ENCODE data around the gene CYP2A6.
"Not testable (repeated sequence)": the region's sequence is repeated elsewhere in the genome, so short reads cannot be mapped to it uniquely, and the experiment has no call there.

The CYP2A6 gene

DNA sequence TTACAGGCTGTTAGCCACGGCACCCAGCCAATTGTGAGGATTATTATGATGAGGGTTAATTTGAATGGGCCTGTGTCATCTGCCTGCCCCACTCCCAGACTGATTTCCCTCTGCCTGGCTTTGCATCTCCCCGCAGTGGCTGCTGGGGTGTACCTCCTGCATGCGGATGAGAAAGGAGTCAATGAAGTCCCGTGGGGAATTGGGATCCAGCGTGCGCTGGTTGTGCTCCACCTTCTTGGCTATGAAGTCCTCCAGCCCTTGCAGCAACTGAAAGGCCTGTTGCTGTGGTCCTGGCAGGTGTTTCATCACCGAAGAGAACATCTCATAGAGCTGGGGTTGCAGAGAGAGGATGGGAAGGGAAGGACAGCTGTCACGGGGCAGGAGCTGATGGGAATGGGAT is 3.5 kb downstream of the CYP2A6 start:
- in situ Hi-C loops (cut with MboI; ENCODE audit: low sequenced_read_pairs), result not testable (repeated sequence)

DNA sequence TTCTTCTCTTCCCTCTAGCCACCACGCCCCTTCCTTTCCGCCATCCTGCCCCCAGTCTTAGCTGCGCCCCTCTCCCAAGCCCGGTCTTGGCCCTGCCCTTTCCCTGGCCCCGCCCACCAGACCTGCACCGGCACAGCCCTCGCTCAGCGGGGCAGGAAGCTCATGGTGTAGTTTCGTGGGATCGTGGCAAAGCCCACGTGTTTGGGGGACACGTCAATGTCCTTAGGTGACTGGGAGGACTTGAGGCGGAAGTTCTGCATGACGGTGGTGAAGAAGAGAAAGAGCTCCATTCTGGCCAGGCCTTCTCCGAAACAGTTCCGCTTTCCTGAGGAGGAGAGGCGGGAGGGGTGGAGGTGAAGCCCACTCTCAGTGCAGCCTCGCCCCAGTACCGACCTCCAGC is 6.6 kb downstream of the CYP2A6 start:
- in situ Hi-C loops (cut with MboI; ENCODE audit: low sequenced_read_pairs), result not testable (repeated sequence)

DNA sequence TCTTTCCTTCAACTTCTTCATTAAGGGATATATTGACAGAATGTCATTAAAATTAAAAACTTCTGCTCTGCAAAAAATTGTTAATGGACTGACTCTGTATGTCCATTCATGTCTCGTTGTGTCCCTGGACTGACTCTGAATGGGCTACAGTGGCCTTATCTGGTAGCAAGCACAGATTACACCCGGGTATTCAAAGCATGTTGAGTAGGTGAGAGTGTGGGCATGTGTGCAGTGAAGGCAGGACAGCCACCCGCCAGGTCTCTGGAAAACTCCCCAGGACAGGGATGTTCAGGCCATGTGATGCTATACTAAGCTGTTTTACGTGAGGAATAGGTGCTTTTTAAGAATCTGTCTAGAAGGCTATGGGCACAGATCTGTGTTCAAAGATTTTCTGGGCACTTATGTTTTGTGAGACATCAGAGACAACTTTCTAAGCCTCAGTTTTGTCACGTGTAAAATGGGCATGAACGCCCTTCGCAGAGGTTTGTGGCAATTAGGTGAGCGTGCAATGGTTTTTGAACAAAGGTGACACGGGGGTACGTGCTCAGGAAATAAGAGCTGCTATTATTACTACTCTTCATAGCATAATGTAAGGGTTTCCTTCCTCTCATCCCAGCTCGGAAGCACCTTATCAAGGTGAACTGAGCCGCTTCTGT is 7.1 kb downstream of the CYP2A6 start:
- in situ Hi-C loops (cut with MboI; ENCODE audit: low sequenced_read_pairs), result not testable (repeated sequence)

DNA sequence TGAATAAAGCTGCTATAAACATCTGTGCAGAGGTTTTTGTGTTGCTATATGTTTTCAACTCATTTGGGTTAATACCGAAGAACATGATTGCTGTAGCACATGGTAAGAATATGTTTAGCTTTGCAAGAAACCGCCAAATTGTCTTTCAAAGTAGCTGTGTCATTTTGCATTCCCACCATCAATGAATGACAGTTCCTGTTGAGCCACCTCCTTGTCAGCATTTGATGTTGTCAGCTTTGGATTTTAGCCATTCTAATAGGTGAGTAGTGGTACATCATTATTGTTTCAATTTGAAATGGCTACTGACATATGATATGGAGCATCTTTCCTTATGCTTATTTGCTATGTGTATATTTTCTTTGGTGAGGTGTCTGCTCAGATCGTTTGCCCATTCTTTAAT is 8.2 kb downstream of the CYP2A6 start:
- in situ Hi-C loops (cut with MboI; ENCODE audit: low sequenced_read_pairs), result not testable (repeated sequence)

DNA sequence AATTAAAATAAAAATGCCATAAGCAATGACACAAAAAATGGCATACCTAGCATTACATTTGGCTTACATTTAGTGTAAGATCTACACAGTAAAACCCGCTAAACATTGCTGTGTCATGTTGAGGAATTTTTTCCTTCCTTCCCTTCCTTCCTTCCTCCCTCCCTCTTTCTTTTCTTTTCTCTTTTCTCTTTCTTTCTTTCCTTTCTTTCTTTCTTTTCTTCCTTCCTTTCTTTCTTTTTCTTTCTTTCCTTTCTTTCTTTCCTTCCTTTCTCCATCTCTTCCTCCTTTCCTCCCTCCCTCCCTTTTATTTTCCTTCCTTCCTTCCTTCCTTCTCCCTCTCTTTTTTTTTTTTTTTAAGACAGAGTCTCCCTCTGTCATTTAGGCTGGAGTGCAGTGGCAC is 11.8 kb downstream of the CYP2A6 start:
- in situ Hi-C loops (cut with MboI; ENCODE audit: low sequenced_read_pairs), result not testable (repeated sequence)

DNA sequence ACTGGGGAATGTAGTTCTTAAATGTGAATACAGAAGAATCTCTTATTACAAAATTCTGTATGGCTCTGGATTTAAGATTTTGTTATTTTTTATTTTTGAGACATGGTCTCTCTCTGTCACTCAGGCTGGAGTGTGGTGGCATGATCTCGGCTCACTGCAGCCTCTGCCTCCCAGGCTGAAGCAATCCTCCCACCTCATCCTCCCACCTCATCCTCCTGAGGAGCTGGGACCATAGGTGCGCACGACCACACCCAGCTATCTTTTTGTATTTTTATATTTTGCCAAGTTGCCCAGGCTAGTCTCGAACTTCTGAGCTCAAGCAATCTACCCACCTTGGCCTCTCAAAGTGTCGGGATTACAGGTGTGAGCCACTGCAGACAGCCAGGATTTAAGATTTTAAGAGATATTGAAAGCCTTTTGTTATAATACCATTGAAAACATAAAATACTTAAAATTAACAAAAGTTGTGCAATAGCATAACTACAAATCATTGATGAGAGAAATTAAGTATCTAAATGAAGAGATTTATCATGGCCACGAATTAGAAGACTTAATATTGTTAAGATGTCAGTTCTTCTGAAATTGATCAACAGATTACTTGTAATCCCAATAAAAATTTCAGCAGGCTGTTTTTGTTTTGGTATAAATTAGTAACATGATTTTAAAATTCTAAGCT is 13.4 kb downstream of the CYP2A6 start:
- in situ Hi-C loops (cut with MboI; ENCODE audit: low sequenced_read_pairs), result no loop called here

DNA sequence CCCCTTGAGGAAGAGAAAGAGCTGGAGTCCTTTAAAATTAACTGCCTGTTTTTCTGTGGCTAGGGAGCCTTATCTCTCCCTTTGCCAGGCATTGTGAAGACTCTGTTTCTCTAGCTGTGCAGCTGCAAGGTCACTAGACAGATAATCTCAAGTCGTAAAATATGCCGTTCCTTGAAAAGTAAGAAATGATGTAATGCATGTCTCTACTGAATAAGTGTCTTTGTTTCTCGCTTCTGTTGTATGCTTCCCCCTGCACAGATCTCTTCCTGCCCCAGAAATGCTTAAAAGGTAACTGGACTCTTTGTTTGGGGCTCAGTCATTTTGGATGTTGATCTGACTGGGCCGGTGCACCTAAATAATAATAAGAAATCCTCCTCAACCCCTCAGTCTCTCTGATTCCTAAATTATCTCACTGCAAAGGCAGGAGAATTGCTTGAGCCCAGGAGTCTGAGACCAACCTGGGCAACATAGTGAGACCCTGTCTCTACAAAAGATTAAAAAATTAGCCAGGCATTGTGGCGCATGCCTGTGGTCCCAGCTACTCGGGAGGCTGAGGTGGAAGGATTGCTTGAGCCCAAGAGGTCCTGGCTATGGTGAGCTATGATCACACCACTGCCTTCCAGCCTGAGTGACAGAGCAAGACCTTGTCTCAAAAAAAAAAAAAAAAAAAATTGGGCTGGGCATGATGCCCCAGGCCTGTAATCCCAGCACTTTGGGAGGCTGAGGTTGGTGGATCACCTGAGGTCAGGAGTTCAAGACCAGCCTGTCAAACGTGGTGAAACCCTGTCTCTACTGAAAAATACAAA is 16.3 kb downstream of the CYP2A6 start:
- in situ Hi-C loops (cut with MboI; ENCODE audit: low sequenced_read_pairs), result not testable (repeated sequence)

DNA sequence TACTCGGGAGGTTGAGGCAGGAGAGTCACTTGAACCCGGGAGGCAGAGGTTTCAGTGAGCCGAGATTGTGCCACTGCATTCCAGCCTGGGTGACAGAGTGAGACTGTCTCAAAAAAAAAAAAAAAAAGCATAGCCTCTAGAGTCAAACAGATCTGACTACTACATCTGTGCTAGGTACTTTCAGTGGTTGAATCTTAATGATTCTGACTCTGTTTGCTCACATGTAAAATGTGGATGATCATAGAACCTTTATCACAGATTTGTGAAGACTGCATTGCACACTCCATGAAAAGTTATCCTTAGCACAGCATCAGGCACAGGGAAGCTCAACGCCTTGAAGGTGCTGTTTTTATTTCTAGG is 17.8 kb downstream of the CYP2A6 start:
- in situ Hi-C loops (cut with MboI; ENCODE audit: low sequenced_read_pairs), result not testable (repeated sequence)

DNA sequence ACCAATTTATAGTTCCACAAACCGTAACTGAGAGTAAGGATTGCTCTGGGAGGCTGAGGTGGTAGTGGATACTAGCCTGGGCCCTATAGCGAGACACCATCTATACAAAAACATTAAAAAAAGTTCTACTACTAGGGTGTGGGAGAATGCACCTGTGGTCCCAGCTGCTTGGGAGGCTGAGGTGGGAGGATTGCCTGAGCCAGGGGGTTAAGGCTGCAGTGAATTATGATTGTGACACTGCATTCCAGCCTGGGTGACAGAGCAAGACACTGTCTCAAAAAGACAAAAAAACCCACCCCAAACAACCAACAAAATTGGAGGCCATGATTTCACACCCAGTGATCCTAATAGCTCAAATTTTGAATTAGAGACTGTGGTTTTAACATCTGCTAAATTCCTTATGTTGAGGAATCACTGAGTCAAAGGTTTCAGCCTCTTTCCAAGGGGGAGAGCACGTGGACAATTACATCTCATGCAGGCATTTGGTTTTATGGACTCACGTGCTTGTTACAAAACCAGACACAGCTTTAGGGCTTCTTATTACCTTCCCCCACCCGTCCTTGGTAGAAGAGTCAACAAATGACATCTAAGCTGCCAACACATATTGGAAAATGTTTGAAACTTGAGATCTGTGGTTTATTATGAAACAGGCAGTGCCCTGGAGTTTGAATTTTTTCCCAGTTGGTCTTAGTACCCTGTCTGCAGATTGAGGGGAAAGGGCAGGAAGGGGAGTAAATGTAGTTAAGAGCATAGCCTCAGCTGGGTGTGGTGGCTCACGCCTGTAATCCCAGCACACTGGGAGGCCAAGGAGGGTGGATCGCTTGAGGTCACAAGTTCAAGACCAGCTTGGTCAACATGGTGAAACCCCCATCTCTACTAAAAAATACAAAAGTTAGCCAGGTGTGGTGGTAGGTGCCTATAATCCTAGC is 18.5 kb downstream of the CYP2A6 start:
- in situ Hi-C loops (cut with MboI; ENCODE audit: low sequenced_read_pairs), result no loop called here

DNA sequence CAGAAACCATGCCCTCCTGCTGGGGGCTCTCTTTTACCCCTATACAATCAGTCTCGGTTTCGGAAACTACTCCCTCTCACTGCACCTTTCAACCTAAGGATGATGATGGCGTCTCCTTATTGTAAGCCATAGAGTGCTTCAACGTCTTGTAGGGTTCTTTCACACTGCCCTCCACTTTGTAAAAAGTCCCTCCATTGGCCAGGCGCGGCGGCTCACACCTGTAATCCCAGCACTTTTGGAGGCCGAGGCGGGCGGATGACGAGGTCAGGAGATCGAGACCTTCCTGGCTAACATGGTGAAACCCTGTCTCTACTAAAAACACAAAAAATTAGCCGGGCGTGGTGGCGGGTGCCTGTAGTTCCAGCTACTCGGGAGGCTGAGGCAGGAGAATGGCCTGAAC is 19.5 kb downstream of the CYP2A6 start:
- in situ Hi-C loops (cut with MboI; ENCODE audit: low sequenced_read_pairs), result not testable (repeated sequence)

DNA sequence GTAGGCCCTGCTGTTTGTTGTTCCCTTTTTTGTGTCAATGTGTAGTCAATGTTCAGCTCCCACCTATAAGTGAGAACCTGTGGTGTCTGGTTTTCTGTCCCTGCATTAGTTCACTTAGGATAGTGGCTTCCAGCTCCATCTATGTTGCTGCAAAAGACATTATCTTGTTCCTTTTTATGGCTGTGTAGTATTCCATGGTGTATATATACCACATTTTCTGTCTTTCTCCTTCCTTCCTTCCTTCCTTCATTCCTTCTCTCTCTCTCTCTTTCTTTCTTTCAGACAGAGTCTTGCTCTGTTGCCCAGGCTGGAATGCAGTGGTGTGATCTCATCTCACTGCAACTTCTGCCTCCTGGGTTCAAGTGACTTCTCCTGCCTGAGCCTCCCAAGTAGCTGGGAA is 21.0 kb downstream of the CYP2A6 start:
- in situ Hi-C loops (cut with MboI; ENCODE audit: low sequenced_read_pairs), result no loop called here

DNA sequence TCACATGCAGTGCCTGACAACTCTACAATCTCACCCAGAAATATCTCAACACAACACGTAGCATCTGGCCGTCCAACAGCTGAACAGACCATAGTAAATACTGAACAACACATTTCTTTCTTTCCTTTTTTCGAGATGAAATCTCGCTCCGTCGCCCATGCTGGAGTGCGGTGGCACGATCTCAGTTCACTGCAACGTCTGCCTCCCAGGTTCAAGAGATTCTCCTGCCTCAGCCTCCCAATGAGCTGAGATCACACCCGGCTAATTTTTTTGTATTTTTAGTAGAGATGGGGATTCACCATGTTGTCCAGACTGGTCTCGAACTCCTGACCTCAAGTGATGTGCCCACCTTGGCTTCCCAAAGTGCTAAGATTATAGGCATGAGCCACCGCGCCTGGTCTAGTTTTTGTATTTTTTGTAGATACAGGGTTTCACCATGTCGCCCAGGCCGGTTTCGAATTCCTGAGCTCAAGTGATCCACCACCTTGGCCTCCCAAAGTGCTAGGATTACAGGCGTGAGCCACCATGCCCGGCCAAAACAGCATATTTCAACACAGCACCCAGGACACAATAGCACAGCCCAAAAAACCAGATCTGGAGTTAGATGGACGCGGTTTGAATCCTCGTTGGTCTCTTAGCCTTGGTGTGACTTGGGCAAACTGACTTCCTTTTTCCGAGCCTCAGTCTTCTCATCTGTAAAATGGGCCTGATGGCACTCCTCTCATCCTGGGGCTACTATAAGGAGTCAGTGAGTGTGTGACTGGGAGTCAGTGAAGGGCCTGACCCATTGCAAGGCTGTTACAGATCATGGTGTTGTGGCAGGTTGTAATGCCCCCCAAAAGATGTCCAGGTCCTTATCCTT is 22.6 kb downstream of the CYP2A6 start:
- in situ Hi-C loops (cut with MboI; ENCODE audit: low sequenced_read_pairs), result no loop called here

DNA sequence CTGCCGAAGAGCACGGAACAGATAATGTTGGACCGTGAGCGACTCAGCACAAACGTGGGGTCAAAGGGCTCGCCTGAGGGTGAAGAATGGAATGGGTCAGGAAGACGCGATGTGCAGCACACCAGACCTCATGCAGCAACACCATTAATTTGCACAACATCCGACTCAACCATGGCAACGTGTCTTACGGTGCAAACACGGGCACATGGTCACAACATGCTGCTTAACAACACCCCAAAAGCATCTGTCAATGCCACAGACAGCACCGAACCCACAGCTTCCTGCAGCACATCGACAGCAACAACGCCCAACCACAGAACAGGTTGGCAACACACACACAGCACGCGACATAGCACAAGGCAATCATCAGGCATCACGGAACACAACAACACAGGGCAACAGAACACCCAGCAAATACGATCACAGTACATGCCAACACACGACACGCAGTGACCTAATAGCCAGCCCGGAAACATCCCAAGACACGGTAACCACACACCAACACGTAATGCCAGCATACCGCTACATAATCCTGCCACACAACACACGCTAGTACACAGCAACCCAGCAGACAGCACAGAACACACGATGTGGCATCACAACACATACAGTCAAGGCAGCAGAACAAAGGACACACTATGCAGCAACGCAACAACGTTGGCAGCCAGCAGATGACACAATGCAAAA is 23.4 kb downstream of the CYP2A6 start:
- in situ Hi-C loops (cut with MboI; ENCODE audit: low sequenced_read_pairs), result not testable (repeated sequence)

DNA sequence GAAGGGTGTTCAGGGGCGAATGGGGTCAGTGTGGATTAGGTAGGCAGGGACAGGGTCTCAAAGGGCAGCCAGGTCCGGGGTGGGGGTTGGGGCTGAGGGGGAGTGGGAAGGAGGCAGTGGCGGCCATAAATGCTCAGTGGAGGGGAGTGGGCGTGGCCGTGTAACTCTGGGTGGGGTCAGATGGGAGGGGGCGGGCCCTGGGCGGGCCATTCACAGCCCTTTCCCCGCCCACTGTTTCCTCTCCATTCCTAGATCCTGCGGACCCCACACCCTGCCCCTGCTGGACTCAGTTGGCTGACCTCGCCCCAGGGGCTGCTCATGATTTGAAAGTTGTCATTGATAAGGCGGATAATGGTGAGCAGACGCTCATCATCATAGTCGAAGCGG is 23.9 kb downstream of the CYP2A6 start:
- in situ Hi-C loops (cut with MboI; ENCODE audit: low sequenced_read_pairs), result not testable (repeated sequence)

DNA sequence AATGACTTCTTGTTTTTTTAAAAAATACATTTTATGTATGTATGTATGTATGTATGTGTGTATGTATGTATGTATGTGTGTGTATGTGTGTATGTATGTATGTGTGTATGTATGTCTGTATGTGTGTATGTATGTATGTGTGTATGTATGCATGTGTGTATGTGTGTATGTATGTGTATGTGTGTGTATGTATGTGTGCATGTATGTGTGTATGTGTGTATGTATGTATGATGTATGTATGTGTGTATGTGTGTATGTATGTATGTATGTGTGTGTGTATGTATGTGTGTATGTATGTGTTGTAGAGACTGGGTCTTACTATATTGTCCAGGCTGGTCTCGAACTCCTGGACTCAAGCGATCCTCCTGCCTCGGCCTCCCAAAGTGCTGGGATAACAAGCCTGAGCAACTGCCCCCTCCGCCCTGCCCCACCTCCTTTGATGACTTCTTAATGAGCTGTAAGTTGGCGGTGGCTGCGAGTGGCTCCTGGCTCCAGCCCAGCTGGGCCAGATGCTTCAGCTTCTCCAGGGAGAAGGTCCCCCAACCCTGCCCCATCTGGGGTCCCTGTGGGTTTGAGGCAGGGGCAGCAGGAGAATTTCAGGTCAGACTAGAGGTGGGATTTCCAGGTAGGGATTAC is 24.7 kb downstream of the CYP2A6 start:
- in situ Hi-C loops (cut with MboI; ENCODE audit: low sequenced_read_pairs), result not testable (repeated sequence)

DNA sequence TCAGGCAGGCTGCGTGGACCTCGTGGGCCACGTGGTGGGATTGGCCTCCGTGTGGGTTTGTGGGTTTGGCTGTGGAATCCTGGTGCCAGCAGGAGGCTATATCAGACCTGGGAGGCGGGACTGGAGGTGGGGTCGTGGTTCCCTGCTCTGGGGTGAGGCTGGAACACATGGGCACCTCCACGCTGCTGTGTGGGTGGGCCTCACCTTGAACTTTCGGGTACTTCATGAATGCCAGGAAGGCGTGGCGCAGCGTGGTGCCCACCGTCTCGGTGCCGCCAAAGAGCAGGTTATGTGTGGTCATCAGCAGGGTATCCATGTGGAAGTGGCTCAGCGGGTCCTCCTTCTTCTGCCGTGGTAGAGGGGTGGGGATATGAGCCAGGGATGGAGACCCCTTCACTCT is 25.3 kb downstream of the CYP2A6 start:
- in situ Hi-C loops (cut with MboI; ENCODE audit: low sequenced_read_pairs), result not testable (repeated sequence)

DNA sequence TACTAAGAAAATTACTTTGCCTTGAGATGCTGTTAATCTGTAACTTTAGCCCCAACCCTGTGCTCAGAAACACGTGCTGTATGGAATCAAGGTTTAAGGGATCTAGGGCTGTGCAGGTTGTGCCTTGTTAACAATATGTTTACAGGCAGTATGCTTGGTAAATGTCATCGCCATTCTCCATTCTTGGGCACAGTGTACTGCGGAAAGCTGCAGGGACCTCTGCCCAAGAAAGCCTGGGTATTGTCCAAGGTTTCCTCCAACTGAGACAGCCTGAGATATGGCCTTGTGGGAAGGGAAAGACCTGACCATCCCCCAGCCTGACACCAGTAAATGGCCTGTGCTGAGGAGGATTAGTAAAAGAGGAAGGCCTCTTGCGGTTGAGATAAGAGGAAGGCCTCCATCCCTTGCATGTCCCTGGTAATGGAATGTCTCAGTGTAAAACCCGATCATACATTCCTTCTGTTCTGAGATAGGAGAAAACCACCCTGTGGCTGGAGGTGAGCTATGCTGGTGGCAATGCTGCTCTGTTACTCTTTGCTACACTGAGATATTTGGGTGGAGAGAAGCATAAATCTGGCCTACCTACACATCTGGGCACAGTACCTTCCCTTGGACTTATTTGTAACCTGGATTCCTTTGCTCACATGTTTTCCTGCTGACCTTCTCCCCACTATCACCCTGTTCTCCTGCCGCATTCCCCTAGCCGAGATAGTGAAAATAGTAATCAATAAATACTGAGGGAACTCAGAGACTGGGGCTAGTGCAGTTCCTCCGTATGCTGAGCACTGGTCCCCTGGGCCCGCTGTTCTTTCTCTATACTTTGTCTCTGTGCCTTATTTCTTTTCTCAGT is 27.3 kb downstream of the CYP2A6 start:
- in situ Hi-C loops (cut with MboI; ENCODE audit: low sequenced_read_pairs), result not testable (repeated sequence)

DNA sequence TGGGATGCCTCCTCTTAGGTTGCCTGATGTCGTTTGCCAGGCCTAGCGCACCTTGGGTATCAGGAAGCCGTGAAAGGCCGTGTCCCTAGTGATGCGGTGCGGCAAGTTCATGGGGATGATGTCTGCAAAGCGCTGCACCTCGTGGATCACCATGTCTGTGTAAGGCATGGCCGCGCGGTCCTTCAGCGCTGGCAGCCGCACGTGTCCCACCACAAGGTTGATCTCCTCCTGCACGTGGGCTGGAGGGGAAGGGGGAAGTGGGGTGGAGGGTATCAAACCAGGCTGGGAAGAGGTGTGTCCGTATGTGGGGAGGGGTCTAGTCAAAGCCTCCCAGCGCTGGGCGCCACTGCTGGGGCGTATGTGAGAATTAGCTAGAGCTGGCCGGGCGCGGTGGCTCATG is 28.1 kb downstream of the CYP2A6 start:
- in situ Hi-C loops (cut with MboI; ENCODE audit: low sequenced_read_pairs), result no loop called here
